ENCODE measurements around the gene ACSS3.
"Not testable (repeated sequence)": the region's sequence is repeated elsewhere in the genome, so short reads cannot be mapped to it uniquely, and the experiment has no call there.

The ACSS3 gene

DNA sequence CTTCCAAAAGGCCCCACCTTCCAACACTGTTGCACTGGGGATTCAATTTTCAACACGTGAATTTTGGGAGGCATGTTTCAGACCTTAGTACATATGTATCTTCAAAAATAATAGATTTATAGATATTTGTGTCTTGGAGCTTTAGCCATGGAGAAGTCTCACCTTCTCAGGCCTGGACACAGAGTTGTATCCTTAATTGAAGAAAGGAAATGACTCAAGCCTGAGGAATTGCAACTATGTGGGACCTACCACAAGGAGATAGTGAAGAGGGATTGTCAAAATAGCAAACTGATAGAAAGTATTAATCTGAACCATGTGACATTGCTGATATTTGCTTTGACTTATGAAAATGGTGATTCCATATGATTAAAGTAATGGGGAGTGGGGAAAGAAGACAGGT, 89.8 kb downstream of the ACSS3 start:
- no peak for DNase-seq (ENCODE audit: low spot score)

DNA sequence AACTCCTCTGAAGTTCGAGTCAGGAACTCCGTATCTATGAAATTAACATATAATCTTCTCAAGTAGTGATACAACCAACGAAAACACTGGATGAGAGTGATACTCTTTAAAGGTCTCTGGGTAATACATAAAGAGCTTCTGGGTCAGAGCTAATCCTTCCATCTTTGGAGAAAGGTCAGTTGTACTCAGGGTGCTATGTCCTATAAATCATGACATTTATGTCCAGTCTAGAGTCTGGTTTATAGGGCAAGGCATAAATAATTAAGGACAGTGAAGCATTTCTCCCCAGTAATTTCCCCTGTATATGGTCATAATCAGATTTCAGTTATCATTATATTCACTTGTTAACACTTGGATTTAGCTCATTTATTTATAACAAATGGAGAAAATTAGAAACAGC, 90.6 kb downstream of the ACSS3 start:
- DNase-seq (ENCODE audit: low spot score): no peak

DNA sequence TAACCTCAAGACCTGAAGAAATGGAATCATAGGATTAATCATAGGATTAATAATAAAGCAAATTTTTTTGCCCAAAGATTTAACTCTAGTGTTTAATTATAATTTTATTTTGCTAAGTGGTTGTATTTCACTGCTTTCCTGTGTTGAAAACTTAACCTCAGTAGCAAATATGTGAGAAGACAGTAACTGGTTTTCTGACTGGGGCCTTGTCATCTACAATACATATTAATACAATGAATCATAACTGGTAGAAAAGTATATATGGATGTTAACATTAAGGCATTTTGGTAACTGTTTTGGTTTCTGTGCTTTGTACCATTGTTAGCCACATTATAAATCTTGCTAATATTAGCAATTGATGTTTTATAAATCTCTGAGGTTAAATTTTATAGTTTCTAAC, 92.2 kb downstream of the ACSS3 start:
- no peak for DNase-seq (ENCODE audit: low spot score)

DNA sequence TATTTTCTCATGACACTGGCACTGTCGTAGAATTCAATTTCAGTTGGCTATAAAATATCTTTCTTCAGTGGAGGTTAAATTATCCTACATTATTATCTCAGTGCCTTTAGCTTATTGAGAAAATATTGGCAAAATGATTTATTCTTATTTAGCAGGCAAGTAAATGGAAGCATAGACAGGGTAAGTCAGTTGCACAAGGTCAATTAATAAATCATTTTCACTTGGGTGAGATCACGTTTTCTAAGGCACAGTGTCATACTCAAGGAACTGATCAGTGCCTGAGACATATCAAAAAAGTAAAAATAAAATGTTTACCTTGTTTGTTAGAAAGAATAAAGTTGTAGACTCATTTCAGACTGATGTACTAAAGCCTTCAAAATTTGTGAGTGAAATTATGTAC, 95.0 kb downstream of the ACSS3 start:
- DNase-seq (ENCODE audit: low spot score): no peak

DNA sequence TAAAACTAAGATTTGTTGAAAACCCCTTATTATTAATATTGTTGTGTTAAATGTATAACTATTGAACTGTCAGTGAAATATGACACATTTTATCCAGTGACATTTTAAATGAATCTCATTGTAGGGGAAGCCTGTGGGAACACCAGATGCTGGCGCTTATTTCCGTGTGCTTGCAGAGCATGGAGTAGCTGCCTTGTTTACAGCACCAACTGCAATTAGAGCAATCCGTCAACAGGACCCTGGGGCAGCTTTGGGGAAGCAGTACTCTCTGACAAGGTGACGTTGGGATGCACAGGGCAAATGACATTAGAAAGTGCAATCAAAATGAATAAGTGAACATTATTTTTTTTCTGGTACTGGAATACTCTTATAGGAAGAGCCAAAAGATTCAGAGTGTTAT, 96.8 kb downstream of the ACSS3 start:
- no peak for DNase-seq (ENCODE audit: low spot score)

DNA sequence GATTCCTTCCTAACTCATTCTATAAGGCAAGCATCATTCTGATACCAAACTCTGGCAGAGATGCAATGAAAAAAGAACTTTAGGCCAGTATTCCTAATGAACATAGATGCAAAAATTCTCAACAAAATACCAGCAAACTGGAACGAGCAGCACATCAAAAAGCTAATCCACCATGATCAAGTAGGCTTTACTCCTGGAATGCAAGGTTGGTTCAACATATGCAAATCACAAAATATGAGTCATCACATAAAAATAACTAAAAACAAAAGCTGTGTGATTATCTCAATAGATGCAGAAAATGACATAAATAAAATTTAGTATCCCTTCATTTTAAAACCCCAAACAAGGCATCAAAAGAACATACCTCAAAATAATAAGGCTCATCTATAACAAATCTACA, 98.9 kb downstream of the ACSS3 start:
- no peak for DNase-seq (ENCODE audit: low spot score)

DNA sequence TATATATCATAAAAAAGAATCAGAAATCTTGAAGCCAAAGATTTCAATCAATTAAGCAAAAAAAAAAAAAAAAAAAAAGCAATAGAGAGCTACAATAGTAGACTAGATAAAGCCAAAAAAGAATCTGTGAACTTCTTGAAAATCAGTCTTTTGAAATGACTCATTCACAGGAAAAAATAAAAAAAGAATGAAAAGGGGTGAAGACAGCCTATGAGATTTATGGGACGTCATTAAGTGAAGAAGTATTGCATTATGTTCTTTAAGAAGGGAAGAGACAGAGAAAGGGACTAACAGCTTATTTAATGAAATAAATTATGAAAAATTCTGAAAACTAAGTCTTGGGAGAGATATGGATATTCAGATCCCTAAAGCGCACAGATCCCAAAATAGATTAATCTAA, 103.8 kb downstream of the ACSS3 start:
- no peak for DNase-seq (ENCODE audit: low spot score)

DNA sequence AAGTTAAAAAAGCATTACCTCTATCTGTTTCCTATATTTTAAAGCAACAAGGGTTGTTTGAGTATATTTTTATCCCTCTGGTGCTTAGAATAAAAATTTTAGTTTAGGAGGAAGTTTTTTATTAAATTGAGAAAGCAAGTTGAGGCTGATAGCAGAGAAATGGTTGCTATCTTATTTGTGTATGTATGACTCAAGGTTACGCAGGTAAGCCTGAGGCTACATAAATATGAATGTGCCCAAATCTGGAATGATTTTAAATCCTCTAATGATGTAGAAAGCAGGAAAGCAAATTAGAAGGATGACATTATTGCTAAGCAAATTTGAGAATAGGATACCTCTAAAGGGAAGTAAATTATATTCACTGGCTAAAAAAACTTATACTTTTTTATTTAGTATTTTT, 109.8 kb downstream of the ACSS3 start:
- DNase-seq (ENCODE audit: low spot score): no peak

DNA sequence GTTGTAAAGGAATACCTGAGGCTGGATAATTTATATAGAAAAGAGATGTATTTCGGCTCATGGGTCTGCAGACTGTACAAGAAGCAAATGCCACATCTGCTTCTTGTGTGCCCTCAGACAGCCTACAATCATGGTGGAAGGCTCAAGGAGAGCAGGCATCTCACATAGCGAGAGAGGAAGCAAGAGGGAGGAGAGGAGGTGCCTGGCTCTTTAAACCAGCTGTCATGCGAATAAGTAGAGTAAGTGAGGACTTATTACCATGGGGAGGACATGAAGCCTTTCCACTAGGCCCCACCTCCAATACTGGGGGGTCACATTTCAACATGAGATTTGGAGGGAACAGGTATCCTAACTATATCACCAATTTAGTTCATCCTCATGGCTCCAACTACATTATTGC, 118.7 kb downstream of the ACSS3 start:
- no peak for DNase-seq (ENCODE audit: low spot score)

DNA sequence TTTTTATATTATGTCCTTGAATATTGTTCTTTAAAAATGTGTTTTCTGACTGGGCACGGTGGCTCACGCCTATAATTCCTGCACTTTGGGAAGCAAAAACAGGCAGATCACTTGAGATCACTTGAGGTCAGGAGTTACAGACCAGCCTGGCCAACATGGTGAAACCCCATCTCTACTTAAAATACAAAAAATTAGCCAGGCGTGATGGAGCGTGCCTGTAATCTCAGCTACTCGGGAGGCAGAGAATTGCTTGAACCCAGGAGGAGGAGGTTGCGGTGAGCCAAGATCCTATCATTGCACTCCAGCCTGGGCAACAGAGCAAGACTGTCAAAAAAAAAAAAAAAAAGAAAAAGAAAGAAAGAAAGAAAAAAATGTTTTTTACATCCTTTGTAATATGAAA, 122.7 kb downstream of the ACSS3 start:
- DNase-seq (ENCODE audit: low spot score): not testable (repeated sequence)

DNA sequence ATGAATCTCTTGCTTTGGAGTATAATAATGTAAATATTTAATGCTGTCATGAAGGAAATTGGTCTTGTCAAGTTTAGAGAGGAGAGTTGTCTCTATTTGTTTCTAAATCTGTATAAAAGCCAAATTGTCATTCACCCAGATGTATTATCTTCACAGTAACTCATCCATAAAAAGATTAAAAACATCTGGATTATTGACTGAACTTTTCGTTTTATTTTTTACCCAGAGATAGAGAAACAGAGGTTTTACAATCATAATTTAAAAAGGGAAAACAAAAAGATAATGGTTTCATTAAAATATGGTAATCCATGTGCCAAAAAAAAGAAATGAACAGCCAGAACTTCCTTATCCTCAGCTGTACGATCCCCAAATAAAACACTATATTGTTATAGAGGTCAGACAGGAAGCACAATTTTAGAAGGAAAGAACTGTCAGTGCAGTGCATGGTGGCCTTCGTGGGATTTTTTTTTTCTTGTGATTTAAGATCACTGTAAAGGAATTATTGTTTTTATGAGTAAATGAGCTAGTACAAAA, 125.9 kb downstream of the ACSS3 start:
- DNase-seq (ENCODE audit: low spot score): no peak

DNA sequence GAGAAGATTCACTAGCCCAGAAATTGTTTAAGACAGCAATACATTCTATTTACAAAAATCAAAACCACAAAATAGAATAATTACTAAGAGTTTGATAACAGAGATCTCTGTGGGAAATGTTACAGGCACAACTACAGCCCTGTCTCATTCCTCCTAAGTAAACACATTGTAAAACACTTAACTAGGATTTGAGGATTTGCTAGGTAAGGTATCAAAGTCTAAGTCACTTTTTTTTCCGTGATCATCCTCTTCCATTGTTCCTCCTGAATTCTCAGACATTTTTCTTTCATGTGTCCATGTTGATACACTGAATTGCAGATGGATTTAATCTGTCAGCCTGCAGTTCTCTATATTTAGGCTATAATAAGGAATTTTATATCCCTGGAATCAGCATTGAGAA, 127.5 kb downstream of the ACSS3 start:
- no peak for DNase-seq (ENCODE audit: low spot score)

DNA sequence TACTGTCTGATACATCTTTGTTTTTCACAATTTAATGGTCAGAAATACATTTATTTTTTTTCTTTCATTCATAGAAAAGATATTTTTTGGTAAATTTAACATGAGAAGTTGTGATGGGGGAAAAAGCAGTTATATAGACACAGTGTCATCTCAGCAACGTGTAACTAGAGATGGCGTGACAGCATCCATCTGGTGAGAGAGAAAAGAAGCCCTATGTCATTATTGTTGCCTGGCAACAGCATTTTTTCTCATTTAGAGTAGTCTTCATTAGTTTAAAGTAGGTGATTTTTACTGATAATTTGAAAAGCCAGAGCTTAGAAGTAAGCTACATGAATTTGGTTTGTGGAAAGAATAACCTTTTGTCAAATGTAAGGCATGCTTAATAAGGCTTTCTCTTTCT, 128.6 kb downstream of the ACSS3 start:
- no peak for DNase-seq (ENCODE audit: low spot score)

DNA sequence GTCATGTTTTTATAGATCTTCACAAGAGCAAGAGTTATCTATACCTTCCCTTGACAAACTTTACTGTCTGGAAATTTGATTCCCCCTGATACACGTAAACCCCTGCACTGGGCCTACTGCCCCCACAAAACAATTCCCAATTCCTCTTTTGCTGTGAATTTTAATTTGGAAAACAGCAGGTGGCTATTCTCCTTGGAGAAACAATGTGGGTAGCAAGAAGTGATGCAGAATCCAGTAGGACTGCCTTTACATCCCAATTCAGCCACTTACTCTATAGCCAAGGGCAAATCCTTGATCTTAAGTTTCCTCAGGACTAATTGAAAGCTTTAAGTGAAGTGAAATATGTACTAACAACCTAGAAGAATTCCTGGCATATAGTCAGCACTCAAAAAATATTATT, 129.3 kb downstream of the ACSS3 start:
- DNase-seq (ENCODE audit: low spot score): no peak

DNA sequence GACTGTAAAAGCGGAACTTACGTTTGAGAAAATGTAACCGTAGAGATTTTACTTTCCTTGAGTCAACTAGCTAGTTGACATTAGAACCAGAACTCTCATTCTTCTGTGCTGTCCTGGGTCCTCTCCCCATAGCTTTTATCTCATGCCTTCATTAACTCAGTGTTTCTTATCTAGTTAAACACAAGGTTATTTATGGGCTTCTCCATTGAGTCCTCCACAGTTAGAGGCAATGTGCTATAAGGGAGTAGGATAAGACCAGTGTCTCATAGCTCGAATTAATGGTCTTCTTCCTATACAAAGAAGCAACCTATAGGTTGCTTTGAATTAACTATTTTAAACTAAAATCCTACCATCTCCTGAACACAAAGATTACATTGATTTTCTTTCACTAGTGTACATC, 129.8 kb downstream of the ACSS3 start:
- no peak for DNase-seq (ENCODE audit: low spot score)

DNA sequence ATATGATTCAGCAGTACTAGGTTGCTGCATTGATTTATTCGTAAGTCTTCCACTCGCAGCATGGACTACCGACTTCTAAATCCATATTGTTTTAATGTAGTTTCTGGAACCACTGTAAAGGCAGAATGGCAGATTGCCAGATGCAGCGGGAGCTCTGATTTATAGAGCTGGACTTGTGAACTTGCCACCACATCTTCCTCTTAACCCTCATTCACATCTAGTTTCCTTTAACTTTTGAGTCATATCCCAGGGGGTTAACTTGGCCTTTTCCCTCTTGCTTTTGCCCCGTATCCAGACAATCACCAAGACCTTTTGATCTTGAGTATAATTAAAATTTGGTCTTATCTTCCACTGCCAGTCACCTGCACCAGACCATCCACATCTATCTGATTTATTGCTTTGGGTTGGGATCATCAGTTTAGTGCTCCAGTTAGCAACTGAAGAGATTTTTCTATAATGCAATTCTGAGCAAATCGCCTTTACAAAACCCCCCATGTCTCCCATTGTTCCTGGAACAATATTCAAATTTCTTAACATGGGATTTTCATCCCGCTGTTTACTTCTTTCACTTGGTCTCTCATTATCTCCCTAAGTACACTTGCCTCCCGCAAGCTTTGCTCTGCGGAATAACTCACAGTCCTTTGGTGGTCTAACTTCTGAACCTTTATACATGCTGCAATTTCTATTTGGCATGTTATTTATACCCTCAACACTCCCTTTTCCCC, 130.5 kb downstream of the ACSS3 start:
- DNase-seq (ENCODE audit: low spot score): no peak

DNA sequence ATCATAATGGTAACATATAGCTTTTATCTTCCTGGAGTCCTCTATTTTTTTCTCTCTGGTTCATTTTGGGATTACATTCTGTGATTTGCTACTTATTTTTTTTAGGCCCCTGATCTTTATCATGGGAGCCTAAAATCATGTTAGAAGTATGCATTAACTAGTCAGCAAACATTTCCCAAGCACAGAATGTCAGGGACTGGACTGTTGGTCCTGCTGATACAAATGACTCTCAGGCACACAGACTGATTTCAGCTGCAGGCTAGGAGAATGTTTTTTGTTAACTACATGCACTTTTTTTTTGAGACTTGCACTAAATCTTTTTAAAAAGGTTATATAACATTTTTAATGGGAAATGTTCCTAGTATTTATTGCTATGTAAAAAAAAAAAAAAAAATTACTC, 131.1 kb downstream of the ACSS3 start:
- DNase-seq (ENCODE audit: low spot score): no peak

DNA sequence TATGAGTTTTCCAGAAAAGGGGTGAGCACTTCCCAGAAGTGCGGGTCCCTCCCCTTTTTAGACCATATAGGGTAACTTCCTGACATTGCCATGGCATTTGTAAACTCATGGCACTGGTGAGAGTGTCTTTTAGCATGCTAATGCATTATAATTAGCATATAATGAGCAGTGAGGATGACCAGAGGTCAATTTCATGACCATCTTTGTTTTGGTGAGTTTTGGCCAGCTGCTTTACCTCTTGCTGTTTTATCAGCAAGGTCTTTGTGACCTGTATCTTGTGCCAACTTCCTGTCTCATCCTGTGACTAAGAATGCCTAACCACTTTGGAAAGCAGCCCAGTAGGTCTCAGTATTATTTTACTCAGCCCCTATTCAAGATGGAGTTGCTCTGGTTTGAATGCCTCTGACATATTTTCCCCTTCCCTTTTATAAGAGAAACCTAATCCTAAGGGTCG, 131.9 kb downstream of the ACSS3 start:
- not testable (repeated sequence) for DNase-seq (ENCODE audit: low spot score)

DNA sequence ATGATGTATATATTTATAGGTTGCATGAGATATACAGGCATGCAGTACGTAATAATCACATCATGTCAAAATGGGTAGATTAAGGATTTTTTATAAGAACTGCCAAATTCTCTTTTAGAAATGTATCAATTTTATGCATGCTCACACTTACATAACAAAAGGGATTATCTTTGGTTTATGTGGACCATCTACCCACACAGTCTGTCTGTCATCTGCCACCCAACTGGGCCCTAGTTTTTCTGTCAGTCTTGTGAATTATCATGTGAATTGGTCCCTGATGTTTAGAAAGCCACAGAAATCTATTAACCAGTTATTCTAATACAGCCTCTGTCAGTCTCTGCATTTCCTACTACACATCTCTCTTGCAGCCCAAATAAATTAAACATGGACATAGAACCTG, 133.4 kb downstream of the ACSS3 start:
- no peak for DNase-seq (ENCODE audit: low spot score)

DNA sequence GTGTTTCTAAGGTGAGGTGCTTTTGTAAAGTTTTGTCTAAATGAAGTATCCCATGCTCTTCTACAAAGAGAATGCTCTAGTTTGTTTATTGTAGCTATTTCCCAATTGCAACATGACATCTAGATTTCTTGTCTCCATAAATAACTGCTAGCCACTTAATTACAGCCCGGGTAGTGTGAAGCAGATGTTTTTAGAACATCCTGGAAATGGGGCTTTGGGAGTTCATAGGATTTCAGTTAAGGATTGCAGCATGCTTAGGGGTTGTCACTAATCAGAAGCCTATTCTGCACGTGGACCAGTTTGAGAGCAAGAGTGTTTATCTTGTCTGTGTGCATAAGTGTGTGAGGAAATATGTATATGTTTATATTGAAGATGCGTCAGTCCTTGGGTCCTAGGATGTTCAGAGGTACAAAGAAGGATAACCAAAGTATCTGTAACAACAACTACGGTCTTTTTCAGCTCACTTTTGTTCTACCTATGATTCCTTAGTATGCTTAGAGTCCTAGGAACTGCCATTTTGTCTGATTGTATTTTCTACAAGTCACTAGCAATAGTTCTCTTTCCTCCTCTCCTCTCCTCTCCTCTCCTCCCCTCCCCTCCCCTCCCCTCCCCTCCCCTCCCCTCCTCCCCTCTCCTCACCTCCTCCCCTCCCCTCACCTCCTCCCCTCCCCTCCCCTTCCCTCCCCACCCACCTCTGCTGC, 135.3 kb downstream of the ACSS3 start:
- no peak for DNase-seq (ENCODE audit: low spot score)

DNA sequence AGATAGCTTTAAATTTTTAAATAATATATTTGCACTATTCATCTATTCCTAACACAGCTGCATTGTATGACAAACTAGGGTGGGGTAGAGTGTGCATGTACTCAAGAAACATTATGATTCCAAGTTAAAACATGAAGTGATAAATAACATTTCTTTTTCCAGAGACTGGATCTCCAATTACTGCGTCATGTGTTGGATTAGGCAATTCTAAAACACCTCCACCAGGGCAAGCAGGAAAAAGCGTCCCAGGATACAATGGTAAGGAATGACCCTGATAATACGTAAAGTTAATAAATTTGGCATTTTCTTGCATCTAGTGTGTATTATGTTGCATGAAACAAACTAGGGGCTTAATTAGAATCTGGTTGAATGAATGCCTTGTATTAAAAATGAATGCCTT, 138.9 kb downstream of the ACSS3 start:
- no peak for DNase-seq (ENCODE audit: low spot score)

DNA sequence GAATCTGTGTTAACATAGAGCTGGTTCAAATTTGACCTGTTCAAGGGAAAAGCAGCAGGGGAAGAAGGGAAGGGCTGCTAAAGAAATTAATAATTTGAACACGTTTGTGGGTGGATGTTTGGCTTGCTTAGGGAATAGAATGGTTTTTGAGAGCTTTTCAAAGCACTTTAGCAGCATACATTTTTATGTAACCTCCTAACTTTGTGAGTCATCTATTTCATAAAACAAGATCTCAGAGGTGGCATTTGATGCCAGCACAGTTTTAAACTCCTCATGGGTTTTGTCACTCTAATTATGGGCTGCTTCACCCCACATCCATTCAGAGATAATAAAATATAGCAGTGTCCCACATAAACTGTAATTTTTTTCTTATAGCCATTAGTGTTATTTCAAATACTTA, 143.8 kb downstream of the ACSS3 start:
- no peak for DNase-seq (ENCODE audit: low spot score)

DNA sequence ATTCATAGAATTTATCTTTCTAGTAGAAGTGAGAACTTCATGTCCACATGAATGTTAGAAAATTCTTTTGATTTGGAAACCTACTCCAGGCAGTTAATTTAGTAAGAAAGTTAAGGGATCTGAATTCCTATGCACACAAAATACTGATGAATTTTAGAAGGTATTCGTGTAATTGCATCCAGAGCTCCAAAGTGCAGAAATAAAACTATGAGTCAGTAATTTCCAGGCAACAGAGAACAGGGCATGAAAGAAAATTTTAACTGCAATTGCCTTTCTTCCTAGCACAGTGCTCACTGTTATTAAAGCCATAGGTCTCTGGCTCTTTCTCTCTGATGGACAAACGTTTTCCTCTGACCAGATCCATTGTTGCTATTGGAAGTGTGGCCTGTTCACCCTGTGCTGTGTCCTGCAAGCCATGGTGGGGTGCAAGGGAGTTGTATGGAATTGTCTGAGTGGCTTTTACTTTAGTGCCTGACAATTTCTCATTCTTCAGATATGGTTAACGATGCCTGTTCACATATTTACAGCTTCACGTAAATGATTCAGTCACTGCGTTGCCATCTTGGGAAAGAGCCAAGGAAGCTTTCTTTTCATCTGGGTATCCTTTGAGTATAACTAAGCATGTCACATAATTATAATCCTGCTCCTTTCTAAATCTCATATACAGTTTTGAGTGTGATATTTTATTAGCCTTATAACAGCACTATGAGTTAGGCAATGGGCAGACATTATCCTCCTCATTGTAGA, 145.1 kb downstream of the ACSS3 start:
- no peak for DNase-seq (ENCODE audit: low spot score)
